Measurements from ENCODE around the gene CARMIL1.
A peak's percentile ranks its signal among the peaks of the same experiment; 100 is the strongest.

Gene CARMIL1

DNA sequence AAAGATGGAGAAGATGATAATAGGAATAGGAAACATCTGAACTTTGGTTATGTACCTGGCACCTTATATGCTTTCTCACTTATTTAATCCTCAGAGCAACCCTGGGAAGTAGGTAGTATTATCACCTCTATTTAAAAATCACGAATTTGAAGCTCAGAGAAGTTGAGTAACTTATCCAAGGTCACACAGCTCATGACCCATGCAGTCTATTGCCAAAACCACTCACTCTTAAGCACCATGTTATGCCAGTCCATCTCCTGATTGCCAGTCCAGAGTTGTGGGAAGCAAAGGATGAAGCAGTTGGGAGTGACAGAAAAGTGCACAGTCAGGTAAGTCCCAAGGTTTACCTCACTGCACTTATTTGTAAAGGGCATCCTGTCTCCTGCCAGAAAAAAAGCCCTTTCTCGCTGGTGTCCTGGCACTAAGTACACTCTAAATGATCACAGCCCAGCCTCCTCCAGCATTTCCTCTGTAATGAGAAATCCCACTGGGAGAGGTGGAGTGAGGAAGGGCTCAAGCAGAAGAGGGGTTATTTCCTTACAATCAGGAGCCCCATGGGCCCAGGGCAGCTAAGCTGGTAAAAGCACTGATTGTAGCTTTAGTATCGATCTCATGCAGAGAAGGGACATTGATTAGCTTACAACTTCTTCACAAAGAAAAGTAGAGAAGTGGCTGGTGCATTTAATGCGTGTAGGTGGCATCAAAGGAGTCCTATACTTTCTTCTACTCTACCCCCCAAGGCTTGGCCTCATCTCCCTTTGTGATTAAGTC, 351.5 kb downstream of the CARMIL1 start:
- DNase-seq, result no peak

DNA sequence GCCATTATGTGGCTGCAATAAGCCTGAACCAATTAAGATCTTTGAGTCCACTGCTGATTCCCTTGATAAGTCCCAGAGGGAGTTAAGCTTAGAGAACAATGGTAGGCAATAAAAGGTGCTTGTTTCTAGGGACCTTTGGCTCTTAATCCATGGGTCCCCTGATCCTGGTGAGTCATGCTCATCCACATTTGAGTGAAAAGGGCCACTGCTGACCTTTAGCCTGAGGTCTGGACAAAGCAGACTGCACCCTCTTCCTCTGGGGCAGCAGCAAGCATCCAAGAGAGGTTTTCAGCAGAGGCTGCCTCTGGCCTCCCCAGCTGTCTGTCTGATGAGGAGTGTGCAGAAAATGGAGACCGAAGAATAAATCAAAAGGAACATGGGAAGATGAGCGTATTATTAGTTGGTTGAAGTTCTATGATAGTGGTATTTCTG, 356.7 kb downstream of the CARMIL1 start:
- no peak for DNase-seq

DNA sequence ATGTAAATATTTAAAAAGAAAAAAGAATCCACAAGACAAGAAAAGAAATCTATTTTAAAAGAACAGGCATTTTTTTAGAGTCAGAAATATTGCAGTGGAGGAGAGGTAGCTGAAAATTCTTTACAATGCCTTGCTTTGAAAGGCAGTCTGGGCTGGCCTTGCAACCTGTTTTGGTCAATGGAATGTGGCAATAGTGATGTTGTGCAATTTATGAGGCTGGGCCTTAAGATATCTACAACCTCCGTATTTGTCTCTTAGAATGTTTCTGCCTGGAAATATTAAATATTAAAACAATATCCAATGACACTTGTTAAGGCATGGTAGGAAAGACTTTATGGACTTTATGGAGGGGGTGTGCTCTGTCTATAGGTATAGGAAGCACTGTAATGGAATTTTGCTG, 358.0 kb downstream of the CARMIL1 start:
- DNase-seq, result no peak

DNA sequence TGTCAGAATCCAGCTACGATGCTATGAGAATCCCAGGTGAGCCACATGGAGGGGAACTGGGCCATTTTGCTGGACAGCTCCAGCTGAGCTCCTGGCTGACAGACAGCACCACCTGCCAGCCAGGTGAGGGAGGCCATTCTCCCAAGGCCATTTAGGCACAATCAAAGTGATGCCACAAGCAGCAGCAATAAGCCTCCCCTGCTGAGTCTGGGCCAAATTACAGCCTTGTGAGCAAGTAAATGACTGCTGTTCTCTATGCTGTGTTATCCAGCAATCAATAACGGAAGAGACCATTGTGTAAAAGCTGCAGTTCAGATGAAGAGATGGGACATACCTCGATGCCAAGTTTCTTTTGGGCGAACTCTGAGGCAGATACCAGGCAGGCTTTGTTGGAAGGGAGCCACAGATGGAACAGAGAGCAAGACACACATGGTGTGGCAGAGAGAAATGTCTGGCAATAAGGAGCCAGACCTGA, 358.8 kb downstream of the CARMIL1 start:
- DNase-seq, result no peak

DNA sequence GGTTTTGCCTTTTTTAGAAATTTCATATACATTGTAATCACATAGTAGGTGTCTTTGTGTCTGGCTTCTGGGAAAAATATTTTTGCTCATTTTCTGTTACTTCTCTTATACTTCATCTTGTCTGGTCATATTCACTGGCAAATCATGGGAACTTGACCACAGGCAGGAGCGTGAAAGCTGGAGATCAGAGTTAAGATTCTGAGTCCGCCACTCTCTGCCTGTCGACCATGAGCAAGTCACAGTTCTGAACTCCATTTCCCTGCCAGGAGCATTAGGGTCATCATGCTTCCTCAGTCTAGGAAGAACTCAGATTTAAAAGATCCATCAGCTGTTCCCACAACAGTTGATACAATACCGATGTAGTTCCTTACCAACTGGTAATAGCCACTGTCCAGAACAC, 360.5 kb downstream of the CARMIL1 start:
- no peak for DNase-seq

DNA sequence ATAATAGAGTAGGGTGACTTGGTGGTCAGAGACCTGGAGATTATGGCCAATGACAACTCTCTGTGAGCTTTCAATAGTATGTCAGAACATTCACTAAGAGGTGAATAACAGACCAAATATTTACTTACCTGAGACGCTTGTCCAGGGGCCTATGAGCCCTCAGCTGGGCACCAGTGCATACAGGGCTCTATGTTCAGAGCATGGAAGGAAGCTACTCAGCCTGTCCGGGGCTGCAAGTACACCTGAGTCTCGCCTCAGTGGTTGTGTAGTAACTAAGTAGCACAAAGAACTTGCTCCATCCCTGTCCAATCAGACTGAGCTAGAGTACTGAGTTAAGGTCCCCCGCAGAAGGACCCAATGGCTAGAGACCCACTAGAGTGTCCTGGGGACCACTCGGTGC, 361.3 kb downstream of the CARMIL1 start:
- no peak for DNase-seq

DNA sequence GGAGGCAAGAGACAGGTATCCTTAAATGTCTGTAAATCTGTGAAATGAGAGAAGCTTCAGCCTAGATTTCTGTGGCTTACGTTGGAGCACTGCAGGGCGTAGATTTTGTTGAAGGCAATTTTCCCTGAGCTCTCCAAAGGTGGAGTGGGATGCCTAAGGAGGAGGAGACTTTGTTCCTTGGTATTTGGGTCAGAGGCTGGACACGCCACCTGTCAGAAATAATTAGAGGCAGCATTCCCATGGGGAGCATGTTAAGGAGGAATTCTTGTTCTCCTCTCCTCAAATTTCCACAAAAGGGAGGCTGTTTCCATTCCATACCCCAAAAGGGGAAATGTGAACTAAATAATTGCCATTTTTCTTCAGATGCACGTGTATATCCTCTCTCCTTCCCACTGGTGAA, 361.7 kb downstream of the CARMIL1 start:
- no peak for DNase-seq

DNA sequence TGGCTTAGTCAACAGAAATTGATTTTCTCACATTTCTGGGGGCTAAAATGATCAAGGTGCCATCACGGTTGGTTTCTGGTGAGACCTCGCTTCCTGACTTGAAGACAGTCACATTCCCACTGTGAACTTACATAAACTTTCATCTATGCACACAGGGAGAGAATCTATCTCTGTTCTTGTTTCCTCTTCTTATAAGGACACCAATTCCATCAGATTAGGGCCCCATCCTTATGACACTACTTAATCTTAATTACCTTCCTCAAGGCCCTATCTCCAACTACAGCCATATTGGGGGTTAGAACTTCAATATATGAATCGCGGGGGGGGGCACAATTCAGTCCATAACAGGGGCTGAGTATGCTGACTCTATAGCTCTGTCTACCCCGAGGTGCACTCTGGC, 362.2 kb downstream of the CARMIL1 start:
- DNase-seq, result no peak

DNA sequence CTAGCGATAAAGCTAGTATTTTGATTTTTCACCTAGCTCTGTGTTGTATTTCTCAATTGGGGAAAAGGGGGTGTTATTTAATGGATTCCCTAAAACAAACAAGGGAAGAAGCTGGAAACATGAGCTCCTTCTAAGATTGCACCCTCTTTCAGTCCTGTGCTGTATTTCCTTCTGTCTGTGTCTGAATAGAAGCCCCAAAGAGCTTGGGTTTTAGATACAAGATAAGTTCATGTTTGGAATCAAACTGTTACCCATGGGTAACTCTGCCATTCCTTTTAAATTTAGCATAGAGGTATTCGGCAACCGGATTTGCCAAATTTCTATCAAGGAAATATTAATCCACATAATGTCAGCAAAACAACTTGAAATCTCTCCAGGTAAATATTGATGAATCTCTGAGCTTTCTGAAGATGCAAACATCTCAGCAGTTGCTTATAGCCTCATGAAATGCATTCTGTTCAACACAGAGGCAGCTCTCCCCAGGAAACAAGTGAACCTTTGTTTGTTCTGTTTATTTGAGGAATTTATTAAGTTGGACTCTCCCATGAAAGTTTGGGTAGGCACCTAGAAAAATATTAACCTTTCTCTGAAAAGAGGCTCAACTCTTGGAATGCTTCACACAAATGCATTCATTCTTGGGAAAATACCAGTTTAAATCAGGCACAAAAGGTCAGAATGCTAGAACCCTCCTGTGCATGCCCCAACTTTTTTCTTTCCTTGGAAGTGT, 362.9 kb downstream of the CARMIL1 start:
- no peak for DNase-seq

DNA sequence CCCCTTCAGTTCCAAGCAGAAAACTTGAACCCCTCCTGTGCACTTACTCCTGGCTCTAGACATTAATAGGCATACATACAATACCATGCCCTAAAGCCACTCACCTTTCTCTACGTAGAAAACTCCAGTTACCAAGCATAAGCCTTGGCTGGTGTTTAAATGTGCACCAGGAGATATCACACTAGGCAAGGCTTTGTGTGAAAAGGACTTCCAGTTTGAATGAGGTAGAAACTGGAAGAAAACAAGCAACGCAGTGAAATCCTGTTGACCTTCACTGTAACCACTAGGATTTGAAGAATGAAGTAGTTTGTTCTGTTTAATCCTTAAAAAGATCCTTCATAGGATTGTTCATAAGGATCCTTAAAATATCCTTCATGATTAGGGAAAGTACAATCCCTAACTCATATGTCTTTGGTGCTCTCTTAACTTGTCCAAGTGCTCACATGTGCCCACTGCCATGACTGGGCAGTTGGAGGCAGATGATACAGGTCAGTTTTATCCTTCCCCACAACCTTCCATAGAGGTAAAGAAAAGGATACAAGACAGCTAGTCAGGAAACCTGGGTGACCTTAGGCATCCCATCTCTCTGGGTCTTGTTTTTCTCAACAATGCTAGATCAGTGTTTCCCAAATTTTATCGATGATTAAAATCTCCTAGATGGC, 363.6 kb downstream of the CARMIL1 start:
- no peak for DNase-seq

DNA sequence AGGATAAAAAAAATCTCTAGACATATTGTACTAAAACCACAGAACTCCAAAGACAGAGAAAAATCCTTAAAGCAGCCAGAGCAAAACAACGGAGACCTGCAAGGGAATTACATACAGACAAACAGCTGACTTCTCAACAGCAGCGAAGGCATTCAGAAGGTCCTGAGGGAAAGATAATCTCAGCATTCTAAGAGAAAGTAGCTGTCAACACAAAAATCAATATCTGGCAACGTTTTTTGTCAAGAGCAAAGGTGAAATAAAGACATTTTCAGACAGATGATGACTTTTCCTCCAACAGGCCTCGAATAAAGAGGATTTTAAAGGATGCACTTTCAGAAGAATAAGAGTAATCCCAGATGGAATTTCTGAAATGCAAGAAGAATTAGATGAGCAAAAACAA, 366.7 kb downstream of the CARMIL1 start:
- DNase-seq, result no peak

DNA sequence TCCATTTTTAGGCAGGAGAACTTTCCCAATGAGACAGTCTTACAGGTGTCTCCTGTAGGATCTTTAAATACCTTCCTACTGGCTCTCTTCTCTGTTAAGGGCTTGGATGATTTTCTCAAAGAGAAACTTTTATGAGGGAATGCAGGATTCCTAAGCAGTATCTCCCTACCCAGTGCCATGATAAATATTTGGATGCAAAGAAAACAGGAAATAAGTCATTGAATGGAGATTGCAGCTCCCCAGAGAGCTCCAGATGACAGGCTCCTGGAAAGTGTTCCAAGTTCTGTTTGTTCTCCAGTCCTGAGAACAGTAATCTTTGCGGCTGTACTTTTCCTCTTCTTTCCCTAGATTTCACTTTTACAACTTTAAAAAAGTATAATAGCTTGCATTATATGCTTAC, 370.4 kb downstream of the CARMIL1 start:
- no peak for DNase-seq

DNA sequence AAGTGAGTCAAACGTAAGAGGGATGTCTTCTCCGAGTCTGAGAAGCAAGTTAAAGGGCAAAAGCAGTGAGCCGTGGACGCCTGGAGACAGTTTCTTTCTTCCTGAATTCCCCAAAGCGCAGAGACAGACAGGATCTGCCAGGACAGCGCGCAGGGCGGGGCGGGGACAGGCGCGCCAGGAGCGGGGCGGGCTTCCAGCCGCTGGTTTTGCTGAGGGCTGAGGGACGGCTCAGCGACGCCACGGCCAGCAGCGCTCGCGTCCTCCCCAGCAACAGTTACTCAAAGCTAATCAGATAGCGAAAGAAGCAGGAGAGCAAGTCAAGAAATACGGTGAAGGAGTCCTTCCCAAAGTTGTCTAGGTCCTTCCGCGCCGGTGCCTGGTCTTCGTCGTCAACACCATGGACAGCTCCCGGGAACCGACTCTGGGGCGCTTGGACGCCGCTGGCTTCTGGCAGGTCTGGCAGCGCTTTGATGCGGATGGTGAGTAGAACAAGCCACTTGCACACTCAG, 372.9 kb downstream of the CARMIL1 start, which contains the start of gene SCGN:
SCGN (plus strand) TSS at position 209 of the 509 bp plus-strand sequence; CDS start at position 398, 189 bp downstream.
- DNase-seq, result peak; percentile 23

DNA sequence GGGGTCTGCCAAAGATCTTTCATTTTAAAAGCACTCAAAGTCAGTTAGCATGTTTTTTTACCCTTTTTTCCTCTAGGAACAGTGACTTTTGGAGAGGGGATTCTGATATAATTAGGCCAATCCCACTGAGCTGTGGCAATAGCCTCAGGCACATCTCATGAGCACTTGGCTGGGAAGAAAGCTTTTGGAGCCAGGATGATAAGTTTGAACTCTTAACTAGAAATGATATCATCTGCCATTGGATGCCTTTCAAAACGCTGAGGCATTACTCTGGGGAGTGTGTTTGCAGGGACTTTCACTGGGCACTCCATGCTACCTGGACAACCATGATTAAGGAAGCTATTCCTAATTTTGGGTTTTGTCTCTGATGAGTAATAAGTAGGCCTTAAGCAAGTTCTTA, 376.5 kb downstream of the CARMIL1 start:
- DNase-seq, result no peak

DNA sequence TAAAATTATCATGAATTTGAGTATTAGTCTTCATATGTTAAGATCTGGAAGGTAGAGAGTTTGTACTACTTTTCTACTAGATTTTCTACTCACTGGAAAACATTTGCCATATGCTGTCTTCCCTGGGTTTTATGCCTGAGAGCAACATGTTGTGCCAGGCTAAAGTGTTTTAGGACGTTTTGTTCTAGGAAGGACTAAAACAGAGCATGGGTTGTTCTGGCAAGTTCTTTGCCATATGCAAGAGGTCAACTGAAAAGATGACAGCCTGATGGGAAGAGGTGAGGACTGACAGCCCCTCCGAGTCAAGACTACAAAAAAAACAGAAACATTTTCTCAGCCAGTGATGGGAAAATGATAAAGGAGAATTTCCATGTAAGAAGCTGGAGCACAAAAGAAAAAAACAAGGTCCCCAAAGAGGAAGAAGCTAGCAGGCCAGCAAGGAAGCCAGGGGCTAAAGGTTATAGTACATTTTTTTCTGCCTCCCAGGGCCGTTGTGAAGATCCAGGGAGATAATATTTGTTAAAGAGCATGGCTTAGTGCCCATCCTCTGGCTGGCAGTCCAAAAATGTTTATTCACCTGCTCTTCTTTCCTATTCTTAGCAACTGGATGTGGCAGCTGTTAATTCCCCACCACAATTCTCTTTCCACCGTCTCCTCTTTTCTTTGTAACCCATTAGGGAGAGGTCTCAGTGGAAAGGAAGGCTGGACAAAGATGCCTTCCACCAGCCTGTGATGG, 380.6 kb downstream of the CARMIL1 start:
- no peak for DNase-seq

DNA sequence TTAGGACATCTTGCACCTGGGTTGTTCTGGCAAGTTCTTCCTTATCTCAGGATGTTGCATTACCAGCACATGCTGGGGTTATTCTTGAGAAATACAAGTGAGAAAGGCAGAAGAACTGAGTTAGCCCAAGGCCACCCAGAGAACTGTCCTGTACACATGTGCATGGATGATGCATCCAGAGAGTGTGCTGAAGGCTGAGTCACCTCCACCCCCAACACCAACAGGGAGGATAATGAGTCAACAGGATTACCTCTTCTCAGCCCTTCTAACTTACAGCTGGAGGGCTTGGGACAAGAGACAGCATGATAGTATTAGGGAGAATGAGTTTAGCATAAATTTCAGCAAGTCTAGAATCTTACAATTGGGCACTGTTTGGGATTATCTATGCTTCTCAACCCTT, 381.3 kb downstream of the CARMIL1 start:
- no peak for DNase-seq

DNA sequence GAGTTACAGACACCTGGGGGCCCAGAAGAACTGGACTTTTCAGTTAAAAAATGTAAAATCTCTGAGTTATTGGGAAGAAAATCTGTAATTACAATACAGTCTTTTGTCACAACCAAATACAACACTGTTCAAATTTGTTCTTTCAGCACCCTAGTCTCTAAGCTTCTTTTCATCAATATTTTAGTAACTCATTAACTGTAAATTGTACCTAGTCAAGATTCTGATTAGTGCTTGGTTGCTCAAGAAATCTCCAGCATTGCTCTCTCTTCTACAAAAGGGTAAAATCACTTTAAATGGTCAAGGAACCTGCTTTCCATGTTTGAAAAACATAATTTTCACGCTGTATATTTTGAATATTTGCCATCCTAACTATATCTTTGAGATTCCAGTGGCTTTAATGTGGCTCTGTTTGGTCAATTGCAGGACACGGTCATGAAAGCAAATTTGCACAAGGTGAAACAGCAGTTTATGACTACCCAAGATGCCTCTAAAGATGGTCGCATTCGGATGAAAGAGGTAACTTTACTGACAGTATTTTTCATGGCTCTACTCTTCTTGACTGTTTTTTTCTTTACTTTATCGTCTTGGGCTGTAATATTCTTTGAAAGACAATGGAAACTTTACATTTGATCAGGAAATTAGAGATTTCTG, 382.1 kb downstream of the CARMIL1 start:
- no peak for DNase-seq

DNA sequence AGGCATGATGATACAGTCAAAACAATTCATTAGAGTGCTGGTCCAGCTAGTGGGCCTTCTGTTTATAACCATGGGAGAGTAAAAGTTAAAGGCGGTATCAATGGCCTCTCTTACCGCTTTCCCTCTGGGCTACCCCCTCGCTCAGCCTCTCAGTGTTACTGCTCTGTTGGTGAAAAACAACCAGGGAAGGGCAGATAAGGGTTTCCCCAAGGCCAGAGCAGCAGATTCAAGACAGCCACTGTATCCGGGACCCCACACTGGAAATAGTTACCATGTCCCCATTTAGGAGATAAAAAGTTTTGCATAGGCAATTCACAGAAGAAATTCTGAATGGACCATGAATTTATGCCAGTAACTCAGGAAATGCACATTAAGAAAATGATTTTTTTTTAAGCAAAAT, 386.3 kb downstream of the CARMIL1 start:
- no peak for DNase-seq

DNA sequence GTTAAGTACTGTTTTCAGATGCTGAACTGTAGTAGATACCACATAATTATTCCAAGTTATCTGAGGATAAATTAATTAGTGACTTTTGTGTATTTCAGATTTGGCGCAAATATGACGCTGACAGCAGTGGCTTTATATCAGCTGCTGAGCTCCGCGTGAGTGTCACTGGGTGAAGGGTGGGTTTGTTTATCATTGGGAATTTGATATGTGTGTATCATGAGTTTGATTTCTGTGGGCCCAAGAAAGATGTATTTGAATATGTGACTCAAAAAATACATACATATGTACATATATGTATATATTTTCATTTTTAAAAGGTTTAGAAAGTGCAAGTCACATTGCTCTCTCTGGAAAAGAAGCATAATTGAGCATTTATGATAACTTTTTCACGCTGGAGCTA, 390.2 kb downstream of the CARMIL1 start:
- no peak for DNase-seq

Data from NCI-H2171 (cell line).